HPDE6-E6E7 (cell line): ENCODE measurements around the gene GPRC5D.

Experiments
- DNase-seq: peaks from one replicate; pipeline ENCODE4 v3.0.0; 2011; ENCODE audit warnings: missing footprints; ENCODE audit errors: extremely low spot score

Gene GPRC5D

DNA sequence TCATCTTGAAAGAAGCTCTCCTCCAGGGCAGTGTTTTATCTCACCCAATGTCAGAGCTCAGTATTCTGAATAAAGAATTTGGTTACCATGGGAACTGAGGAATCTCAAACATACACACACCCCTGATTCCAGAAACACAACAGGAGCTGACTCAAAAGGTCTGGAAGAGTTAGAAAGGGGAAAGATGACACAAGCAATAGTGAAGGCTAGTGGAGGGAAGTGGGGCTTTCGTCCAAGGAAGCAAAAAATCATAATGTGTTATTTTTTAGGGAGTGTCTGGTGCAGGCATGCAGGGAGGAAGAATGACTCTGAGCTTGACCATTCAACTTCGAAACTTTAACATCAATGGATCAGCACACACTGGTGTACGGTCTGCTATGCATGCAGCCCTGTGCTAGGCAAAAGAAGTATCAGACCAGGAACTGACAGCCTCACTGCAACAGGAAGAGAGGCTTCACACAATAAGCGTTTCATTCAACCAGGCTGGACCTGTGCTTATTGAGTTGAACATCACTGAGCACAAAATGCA is 27.8 kb upstream of the GPRC5D start:
- peak; percentile 44 for DNase-seq

DNA sequence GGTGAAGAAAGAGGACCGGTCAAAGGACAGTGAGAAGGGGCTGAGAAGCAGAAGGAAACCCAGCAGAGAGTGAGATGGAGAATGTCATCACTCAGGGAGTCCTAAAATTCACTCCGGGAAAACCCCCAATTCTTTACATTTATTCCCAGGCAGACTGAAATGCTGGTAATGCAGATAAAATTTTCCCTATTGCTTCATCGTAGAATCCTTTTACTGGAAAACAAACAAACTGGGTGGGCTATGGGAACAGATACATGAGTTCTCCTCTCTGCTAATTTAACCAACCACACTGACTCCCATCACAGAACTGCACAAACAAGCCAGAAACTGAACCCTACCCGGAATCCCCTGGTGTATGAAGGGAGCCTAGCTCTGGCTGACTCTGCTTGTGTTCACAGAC is 27.2 kb upstream of the GPRC5D start:
- DNase-seq = no peak

DNA sequence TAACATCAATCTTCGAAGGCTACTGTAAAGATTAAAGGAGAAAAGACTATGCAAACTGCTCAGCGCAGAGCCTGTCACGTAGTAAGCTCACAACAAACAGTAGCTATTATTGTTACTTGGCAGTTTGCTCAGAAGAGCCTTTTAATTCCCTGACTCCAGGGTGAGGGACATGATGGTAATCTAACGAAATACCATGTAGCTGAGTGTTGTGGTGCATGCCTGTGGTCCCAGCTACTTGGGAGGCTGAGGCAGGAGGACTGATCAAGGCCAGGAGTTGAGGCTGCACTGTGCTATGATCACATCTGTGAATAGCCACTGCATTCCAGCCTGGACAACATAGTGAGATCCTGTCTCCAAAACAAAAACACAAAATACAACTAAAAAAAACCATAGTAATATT is 25.3 kb upstream of the GPRC5D start:
- no peak for DNase-seq

DNA sequence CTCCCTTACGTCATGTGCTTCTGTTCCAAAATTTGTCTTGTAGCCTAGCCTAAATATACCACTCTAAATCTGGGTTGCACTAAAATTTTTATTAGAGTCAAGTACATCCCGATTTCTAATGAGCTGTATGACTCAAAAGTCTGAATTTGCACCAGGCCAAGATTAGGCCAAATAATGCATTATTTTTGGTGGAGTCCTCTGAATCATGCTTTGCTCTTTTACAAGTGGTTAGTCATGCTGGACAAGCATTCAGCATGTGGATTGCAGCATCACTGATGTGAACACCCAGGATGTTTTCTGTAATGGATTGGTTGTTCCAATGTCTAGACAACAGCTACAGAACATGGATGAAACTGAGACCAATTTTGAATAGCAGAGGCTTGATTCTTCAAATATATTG is 24.4 kb upstream of the GPRC5D start:
- peak; percentile 68 for DNase-seq

- DNase-seq = peak; percentile 28
Measured at GRCh38 chr12:12975322-12976077, 23.5 kb upstream of the GPRC5D start.

DNA sequence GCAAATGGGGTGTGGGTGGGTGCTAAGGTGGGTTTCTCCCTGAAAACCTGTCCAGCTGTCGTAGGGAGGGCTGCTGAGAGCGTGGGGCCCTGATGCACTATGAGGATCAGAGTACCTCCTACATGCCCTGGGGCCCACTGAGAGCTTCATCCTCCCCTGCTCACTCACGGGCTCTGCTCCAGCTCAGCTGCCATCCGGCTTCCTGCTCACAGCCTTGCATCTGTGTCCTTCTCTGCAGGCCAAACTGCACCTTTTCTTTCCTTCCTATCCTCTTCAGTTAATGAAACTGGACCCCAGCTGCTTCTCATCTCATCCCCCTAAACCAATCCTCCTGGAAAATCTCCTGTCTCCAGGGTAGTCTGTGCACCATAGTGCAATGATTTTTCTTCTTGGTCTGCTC is 22.2 kb upstream of the GPRC5D start:
- no peak for DNase-seq

- DNase-seq = no peak
Measured at GRCh38 chr12:12973019-12973418, 21.0 kb upstream of the GPRC5D start.

- no peak for DNase-seq
Measured at GRCh38 chr12:12965836-12966235, 13.9 kb upstream of the GPRC5D start.

DNA sequence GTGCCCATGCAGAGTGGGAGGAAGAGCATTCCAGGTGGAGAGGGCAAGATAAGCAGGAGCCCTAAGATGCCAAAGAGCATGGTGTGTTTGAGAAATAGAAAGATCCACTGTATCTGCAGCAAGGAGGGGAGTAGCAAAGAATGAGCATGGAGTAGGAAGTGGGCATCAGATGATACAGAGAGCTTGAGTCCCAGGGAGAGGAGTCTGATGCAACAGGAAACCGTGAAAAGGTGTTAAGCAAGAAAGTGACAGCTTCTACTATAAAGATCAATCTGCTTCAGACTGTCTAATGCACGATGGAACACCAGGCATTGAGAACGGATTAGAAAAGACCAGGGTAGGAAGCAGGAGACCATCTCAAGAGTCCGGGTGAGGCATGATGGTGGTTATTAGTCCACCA is 12.3 kb upstream of the GPRC5D start:
- DNase-seq = no peak

DNA sequence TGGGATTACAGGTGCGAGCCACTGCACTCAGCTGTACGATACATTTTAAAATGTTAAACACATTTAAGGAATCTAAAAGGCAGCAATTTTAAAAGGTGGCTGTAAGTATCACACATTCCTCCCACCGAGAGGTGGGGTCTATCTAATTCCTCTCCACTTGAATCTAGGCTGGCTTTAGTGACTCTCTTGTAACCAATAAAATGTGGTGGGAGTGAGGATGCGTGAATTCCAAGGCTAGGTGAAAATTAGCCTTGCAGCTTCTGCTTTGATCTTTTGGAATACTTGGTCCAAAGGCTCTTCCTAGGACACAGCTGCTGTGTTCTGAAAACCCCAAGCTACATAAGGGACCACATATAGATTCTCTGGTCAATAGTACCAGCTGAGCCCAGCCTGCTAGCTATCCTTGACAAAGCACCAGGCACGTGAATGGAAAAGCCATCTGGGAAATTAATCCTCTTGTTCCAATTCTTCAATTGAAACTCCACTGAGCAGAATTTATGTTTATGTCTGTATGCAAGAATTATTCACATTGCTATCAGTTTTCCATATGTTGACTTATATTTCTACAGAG is 8.8 kb upstream of the GPRC5D start:
- DNase-seq = no peak

DNA sequence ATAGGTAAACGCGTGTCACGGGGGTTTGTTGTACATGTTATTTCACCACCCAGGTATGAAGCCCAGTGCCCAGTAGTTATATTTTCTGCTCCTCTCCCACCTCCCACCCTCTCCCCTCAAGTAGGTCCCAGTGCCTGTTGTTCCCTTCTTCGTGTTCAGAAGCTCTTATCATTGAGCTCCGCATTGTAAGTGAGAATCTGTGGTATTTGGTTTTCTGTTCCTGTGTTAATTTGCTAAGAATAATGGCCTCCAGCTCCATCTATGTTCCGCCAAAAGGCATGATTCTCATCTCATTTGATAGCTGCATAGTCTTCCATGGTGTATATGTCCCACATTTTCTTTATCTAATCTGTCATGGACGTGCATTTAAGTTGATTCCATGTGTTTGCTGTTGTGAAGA is 6.9 kb upstream of the GPRC5D start:
- DNase-seq = no peak

GRCh38 chr12:12954878-12955625 is 3.1 kb upstream of the GPRC5D start:
- DNase-seq = no peak

DNA sequence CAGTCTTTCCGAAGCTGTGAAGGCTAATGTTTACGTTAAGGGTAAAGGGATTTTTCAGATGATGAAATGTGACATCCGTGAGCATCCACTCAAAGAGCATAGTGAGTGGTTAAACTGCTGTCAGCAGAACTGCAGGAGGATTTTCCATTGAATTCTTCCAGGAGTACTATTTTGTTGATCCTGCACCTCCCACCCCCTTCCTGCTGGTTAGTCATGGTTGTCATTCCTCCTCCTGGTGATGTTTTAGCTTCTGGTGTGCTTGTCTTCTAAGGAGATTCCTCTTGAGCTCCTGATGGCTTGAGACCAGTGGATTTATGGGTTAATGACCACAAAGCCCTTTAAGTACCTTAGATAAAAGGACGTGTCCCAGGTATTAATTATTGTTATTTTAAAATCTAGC is 2.4 kb upstream of the GPRC5D start:
- no peak for DNase-seq

GRCh38 chr12:12951504-12951903 is 466 bp downstream of the GPRC5D start:
- no peak for DNase-seq

- DNase-seq = no peak
Measured at GRCh38 chr12:12947902-12948301, 4.1 kb downstream of the GPRC5D start.

GRCh38 chr12:12946686-12947355 is 5.1 kb downstream of the GPRC5D start:
- DNase-seq = no peak

DNA sequence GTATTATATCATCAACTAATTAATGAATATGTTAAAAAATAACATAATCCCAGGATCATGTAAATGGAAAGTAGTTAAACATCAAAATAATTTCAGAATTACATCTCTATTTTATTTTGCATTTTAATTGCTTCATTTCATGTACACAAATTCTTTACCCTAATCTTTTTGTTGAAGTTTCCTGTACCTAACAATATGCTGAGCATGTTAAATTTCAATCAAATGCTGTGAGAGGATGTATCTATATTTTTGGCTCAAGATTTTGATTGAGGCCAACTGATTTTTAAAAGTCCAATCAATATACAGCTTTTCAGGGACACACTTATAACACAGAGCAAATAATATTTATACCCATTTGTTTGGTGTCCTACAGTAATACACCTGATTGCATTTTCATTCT is 6.4 kb downstream of the GPRC5D start:
- no peak for DNase-seq

- no peak for DNase-seq
Measured at GRCh38 chr12:12943586-12944260, 8.2 kb downstream of the GPRC5D start.

DNA sequence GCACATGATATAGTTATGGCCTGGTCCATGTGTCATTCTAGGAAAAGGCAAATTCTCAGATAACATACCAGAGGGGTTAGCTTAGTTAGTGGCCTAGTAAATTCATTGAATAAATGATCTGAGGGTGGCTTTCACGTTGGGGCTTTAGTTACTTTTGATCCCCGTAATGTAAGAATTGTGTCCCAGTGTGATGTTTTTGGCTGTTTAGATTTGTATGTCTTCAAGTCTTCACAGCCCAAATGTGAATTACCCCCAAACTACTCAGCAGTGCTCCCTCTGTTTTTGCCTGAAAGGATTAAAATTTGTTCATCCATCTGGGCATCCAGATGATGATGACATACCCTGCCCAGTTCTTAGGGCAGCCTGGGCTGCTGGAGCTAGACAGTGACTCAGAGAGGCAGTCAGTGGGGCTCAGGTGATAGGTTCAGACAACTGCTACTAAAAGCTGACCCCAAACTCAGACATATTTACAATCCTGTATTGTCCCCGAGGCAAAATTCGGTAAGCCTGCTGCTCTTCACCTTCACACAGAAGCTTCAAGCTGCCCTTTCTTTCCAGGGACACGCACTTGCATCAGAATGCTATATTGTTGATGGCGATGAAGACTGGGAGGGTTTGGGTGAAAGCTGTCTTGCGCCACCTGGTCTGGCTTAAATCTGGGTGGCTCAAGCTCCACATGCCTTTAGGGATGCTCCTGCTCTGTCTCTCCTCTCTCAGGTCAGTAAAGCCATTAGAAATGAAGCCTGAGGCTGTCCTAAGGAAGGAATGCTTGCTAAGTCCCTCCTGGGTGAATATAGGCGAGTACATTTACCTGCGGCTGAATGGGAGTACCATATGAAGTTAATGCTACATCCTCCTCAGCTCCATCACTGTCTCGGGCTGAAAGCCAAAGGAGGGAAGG is 10.3 kb downstream of the GPRC5D start:
- DNase-seq = no peak

GRCh38 chr12:12939888-12940287 is 12.1 kb downstream of the GPRC5D start:
- no peak for DNase-seq

DNA sequence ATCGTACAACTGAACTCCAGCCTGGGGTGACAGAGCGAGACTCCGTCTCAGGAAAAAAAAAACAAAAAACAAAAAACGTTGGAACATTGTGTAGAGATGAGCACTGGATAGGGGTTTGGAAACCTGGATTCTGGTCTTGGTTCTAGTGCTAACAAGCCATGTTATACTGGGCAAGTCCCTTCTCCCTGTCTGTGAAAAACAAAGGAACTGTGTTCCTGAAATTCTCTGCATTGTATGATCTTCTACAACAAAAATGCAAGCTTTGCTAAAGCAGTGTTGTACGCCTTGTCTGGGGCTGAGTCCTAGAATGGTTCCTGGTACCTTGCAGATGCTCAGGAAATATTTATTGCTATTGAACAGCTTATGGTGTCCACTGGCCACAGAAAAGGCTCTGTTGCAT is 13.4 kb downstream of the GPRC5D start:
- no peak for DNase-seq
